Measurements from ENCODE around the gene CALN1. TPM values are rescaled to one million over a fixed set of nuclear protein-coding genes. Genes with fewer than 3 reads are reported as not detected.

CALN1 gene
- total and polyA plus RNA-seq, 2 of the 8 experiments (the other 6 are each of a cell fraction or from before 2014, with no cell fraction given): 6.4 to 15.2 TPM

- Histone ChIP-seq H4K5ac (ENCODE audit: insufficient read length, low read depth, low read length) (no peak overlapping the region), H3K56ac (replicated peaks; ENCODE audit: insufficient read length, low read depth, low read length) (no peak overlapping the region), H3K36me3 (ENCODE audit: control insufficient read depth in 2 of 4, insufficient read depth in 4 of 4, low read length in 3 of 4) (no peaks in the 10 kb centered on the region), H3K27ac (ENCODE audit: low read depth, low read length) (no peak overlapping the region), H4K20me1 (replicated peaks in 1 of 2; ENCODE audit: control insufficient read depth in 1 of 2, insufficient read depth in 2 of 2, low read length in 2 of 2) (no peaks in the 10 kb centered on the region), H2BK120ac (replicated peaks; ENCODE audit: low read depth, low read length) (no peak overlapping the region), H3K23ac (ENCODE audit: insufficient read length) (no peak overlapping the region), H2BK12ac (ENCODE audit: low read depth, low read length) (no peak overlapping the region), H3K4me2 (ENCODE audit: insufficient read depth in 1 of 2, low read depth in 2 of 2, low read length in 2 of 2) (no peak overlapping the region), H3K27me3 (replicated peaks in 1 of 4; ENCODE audit: control insufficient read depth in 3 of 4, extremely low read depth in 1 of 4, insufficient read depth in 3 of 4, low read length in 3 of 4) (no peaks in the 10 kb centered on the region), H3K4me3 (ENCODE audit: extremely low read depth in 1 of 4, insufficient read depth in 2 of 4, low read depth in 3 of 4, low read length in 4 of 4) (no peak overlapping the region), H2AK5ac (ENCODE audit: low read depth, low read length) (no peak overlapping the region), H3K9me3 (ENCODE audit: insufficient read depth in 2 of 2, low read depth in 1 of 2, low read length in 1 of 2) (no peaks in the 10 kb centered on the region), H2BK5ac (ENCODE audit: low read depth, low read length) (no peak overlapping the region), H2BK15ac (ENCODE audit: low read length) (no peak overlapping the region), H3K9ac (replicated peaks in 1 of 4; ENCODE audit: extremely low read depth in 1 of 4, low read depth in 3 of 4, low read length in 3 of 4) (no peak overlapping the region), H3K18ac (ENCODE audit: extremely low read depth, low read length) (no peak overlapping the region), H2AFZ (ENCODE audit: low read length) (no peak overlapping the region), H3K23me2 (ENCODE audit: low read depth, low read length) (no peaks in the 10 kb centered on the region), H3K79me2 (ENCODE audit: control insufficient read depth in 1 of 2, insufficient read depth in 2 of 2, low read length in 2 of 2) (no peaks in the 10 kb centered on the region; a peak in 1 of 4 replicates), H4K8ac (ENCODE audit: extremely low read depth, insufficient read depth, low read length) (no peak overlapping the region), H3K14ac (ENCODE audit: insufficient read length) (no peak overlapping the region), H2BK20ac (ENCODE audit: low read length) (no peak overlapping the region), H3K4ac (replicated peaks; ENCODE audit: insufficient read length, low read depth, low read length) (no peak overlapping the region), H3K79me1 (ENCODE audit: low read depth, low read length) (no peaks in the 10 kb centered on the region), H3K4me1 (replicated peaks in 1 of 4; ENCODE audit: control insufficient read depth in 3 of 4, insufficient read depth in 4 of 4, low read length in 3 of 4) (no peaks in the 10 kb centered on the region), H4K91ac (replicated peaks; ENCODE audit: insufficient read length, low read length) (no peak overlapping the region)
- no peak for DNase-seq (ENCODE audit: low read depth in 1 of 2, low spot score in 2 of 2)
- ChIA-PET CTCF (ENCODE audit: partially characterized antibody) (interaction anchor here (0.6 kb wide), 1 partner anchor 422 kb away, joined by 3 read pairs; no protein-coding TSS in a partner anchor), POLR2A (ENCODE audit: partially characterized antibody) (no interaction called here)
- TF ChIP-seq TEAD4 (IDR thresholded peaks at IDR 0.05; ENCODE audit: low read depth, low read length) (no peak), MAFK (IDR thresholded peaks at IDR 0.05; ENCODE audit: low read depth, low read length) (no peak), TCF12 (IDR thresholded peaks at IDR 0.05; ENCODE audit: low read depth, low read length) (no peak), CHD2 (IDR thresholded peaks at IDR 0.05; ENCODE audit: low read length) (no peak), CBX8 (IDR thresholded peaks at IDR 0.05; ENCODE audit: borderline replicate concordance, low read depth, low read length) (no peak)
- TF ChIP-seq, protein P1, sequence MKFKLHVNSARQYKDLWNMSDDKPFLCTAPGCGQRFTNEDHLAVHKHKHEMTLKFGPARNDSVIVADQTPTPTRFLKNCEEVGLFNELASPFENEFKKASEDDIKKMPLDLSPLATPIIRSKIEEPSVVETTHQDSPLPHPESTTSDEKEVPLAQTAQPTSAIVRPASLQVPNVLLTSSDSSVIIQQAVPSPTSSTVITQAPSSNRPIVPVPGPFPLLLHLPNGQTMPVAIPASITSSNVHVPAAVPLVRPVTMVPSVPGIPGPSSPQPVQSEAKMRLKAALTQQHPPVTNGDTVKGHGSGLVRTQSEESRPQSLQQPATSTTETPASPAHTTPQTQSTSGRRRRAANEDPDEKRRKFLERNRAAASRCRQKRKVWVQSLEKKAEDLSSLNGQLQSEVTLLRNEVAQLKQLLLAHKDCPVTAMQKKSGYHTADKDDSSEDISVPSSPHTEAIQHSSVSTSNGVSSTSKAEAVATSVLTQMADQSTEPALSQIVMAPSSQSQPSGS (IDR thresholded peaks at IDR 0.05; ENCODE audit: low read length): no peak
- FAIRE-seq: no peak
- 90% methylated on average over 8 of the region's 9 CpGs; no CpG with 5 or more reads in 1 of the 2 experiments for WGBS, 2 experiments (ENCODE audit: extremely low coverage in 1 of 2, insufficient coverage in 1 of 2, insufficient read length in 1 of 2, insufficient replicate concordance in 2 of 2, low coverage in 1 of 2, low lambda C conversion rate in 2 of 2, missing lambda C conversion rate in 1 of 2)
Observed at GRCh38 chr7:72196176-72196575, 216.0 kb downstream of the CALN1 start.

Data from H1 (cell line).